Endothelial cell of umbilical vein (primary cell): ENCODE results near the gene AKT3. TPM values are rescaled to one million over a fixed set of nuclear protein-coding genes. Genes with fewer than 3 reads are reported as not detected.

Experiments used
- BruUV-seq: library from RNA; stranded (reverse); fragments of 400-500 nt; replicated peaks from 2 replicates; lab custom pipeline; 2021; lab: Mats Ljungman, UMichigan
- CTCF ChIA-PET: fragments of 300-600, 350-600 bp; sonication (Branson Sonifier 250); formaldehyde crosslinking; loops from one replicate; lab custom pipeline; 2021; ENCODE audit warnings: antibody characterized with exemption, inconsistent platforms; lab: Charles Lee
- POLR2A ChIA-PET: fragments of 300-600, 350-600 bp; sonication (Branson Sonifier 250); formaldehyde crosslinking; loops from one replicate; lab custom pipeline; 2021; ENCODE audit warnings: antibody characterized with exemption, inconsistent platforms; lab: Charles Lee
- DNase-seq: peaks from one replicate; pipeline ENCODE4 v3.0.0-alpha.2; 2011; ENCODE audit warnings: low read depth, low spot score
- FAIRE-seq: peaks from 2 replicates; lab custom pipeline; 2011; peaks lifted over from hg19 to GRCh38; lab: Jason Lieb, UNC
- H2AFZ ChIP-seq: 2 replicates; pipeline ENCODE4 v1.6.0; 2012; ENCODE audit warnings: low read depth, low read length, control low read depth, inconsistent platforms
- H3K27ac ChIP-seq: 2 replicates; pipeline ENCODE4 v1.5.1; 2011; ENCODE audit warnings: low read depth, mild to moderate bottlenecking, control low read depth, low read length, moderate library complexity; ENCODE audit not compliant: insufficient read depth
- H3K27me3 ChIP-seq, 2 experiments: 2 replicates each; pipeline versions ENCODE4 v1.6.0 to v1.6.1; 2011; ENCODE audit warnings: low read length in 2 of 2, mixed read lengths in 1 of 2; ENCODE audit not compliant: control insufficient read depth in 2 of 2, insufficient read depth in 2 of 2
- H3K36me3 ChIP-seq, 2 experiments: 2 replicates in 1 of 2; 3 replicates in 1 of 2; pipeline ENCODE4 v1.5.1; 2011; ENCODE audit warnings: low read length in 2 of 2, mild to moderate bottlenecking in 1 of 2, moderate library complexity in 1 of 2; ENCODE audit not compliant: control insufficient read depth in 2 of 2, insufficient read depth in 2 of 2; ENCODE audit errors: extremely low read depth in 1 of 2
- H3K4me1 ChIP-seq: 3 replicates; pipeline ENCODE4 v1.5.1; 2011; ENCODE audit warnings: mild to moderate bottlenecking, low read length; ENCODE audit not compliant: control insufficient read depth, insufficient read depth; ENCODE audit errors: extremely low read depth
- H3K4me2 ChIP-seq: 2 replicates; pipeline ENCODE4 v1.6.1; 2011; ENCODE audit warnings: low read length, control low read depth, mixed read lengths; ENCODE audit not compliant: insufficient read depth
- H3K4me3 ChIP-seq, 3 experiments: fragments of 200-600 bp in 1 of 3; sonication (generic), shearing (Covaris generic) in 1 of 3; replicated peaks in 1 of 3; 2 replicates each; pipeline ENCODE4 v1.5.1; 2011 to 2016; ENCODE audit warnings: control low read depth in 3 of 3, low read length in 3 of 3, mild to moderate bottlenecking in 2 of 3, inconsistent platforms in 1 of 3, low read depth in 1 of 3, moderate library complexity in 1 of 3; ENCODE audit not compliant: insufficient read depth in 1 of 3
- H3K79me2 ChIP-seq: 2 replicates; pipeline ENCODE4 v1.6.0; 2012; ENCODE audit warnings: low read length, inconsistent platforms; ENCODE audit not compliant: control insufficient read depth, insufficient read depth
- H3K9ac ChIP-seq: replicated peaks from 2 replicates; pipeline ENCODE3; 2011; ENCODE audit warnings: low read length, control low read depth; ENCODE audit not compliant: insufficient read depth; ENCODE audit errors: extremely low read depth
- H3K9me1 ChIP-seq: replicated peaks from 3 replicates; pipeline ENCODE4 v1.6.0; 2011; ENCODE audit warnings: mild to moderate bottlenecking, low read length; ENCODE audit not compliant: control insufficient read depth, insufficient read depth; ENCODE audit errors: extremely low read depth
- H3K9me3 ChIP-seq: replicated peaks from 2 replicates; pipeline ENCODE4 v1.5.1; 2012; ENCODE audit warnings: low read length, inconsistent platforms; ENCODE audit not compliant: control insufficient read depth, insufficient read depth
- H4K20me1 ChIP-seq: replicated peaks from 2 replicates; pipeline ENCODE3; 2011; ENCODE audit warnings: mild to moderate bottlenecking, low read length; ENCODE audit not compliant: control insufficient read depth, insufficient read depth; ENCODE audit errors: extremely low read depth
- EZH2 ChIP-seq: IDR thresholded peaks from 2 replicates; pipeline ENCODE4 v1.6.1; 2012; ENCODE audit warnings: borderline replicate concordance, low read depth, mild to moderate bottlenecking, moderate library complexity, low read length, inconsistent platforms; ENCODE audit not compliant: severe bottlenecking
- FOS ChIP-seq: IDR thresholded peaks from 2 replicates; pipeline ENCODE4 v1.6.1; 2011; ENCODE audit warnings: mild to moderate bottlenecking, low read length, moderate library complexity, borderline replicate concordance; ENCODE audit not compliant: insufficient read depth
- GATA2 ChIP-seq: IDR thresholded peaks from 2 replicates; pipeline ENCODE4 v1.7.0; 2011; ENCODE audit warnings: low read depth, mild to moderate bottlenecking, moderate library complexity, mixed read lengths, low read length; ENCODE audit not compliant: insufficient read length, insufficient read depth
- JUN ChIP-seq: IDR thresholded peaks from 2 replicates; pipeline ENCODE4 v1.6.1; 2011; ENCODE audit warnings: borderline replicate concordance, low read depth; ENCODE audit not compliant: insufficient read length, insufficient read depth
- MYC ChIP-seq: IDR thresholded peaks from one replicate; pipeline ENCODE4 v1.6.1; 2011; ENCODE audit warnings: mild to moderate bottlenecking, low read depth, low read length
- POLR2A ChIP-seq: IDR thresholded peaks from 2 replicates; pipeline ENCODE4 v1.6.1; 2012; ENCODE audit warnings: low read depth, mild to moderate bottlenecking, control low read depth, low read length
- POLR2AphosphoS5 ChIP-seq: IDR thresholded peaks from 2 replicates; pipeline ENCODE4 v1.6.1; 2012; ENCODE audit warnings: low read depth, mild to moderate bottlenecking, control low read depth, low read length, moderate library complexity; ENCODE audit not compliant: insufficient read depth
- dilution Hi-C: fragments of 300-500 bp; cut with MboI; formaldehyde crosslinking; loops from one replicate; pipeline ENCODE4 v1.15.0; 2019; ENCODE audit warnings: low sequenced_read_pairs; ENCODE audit not compliant: extremely low pct_ligation_motif_present
- intact Hi-C: fragments of 100-400 bp; cut with micrococcal nuclease; formaldehyde crosslinking; loops from one replicate; pipeline ENCODE4 v1.10.0; 2022
- polyA plus RNA-seq, 4 experiments: library from polyadenylated mRNA; depleted of rRNA in 3 of 4; stranded (reverse) in 3 of 4; unstranded in 1 of 4; fragments of >200 nt; gene quantifications; 2 replicates each; pipeline versions ENCODE4 v1.2.1 to v1.2.3, GENCODE V29; 2011 to 2012; ENCODE audit warnings: missing spikeins in 1 of 4
- total RNA-seq: library from RNA; stranded (reverse); gene quantifications from 2 replicates; pipeline ENCODE4 v1.2.3, GENCODE V29; 2021
- TF ChIP-seq, protein P1 (sequence below): IDR thresholded peaks from 2 replicates; pipeline ENCODE4 v1.6.1; 2011; ENCODE audit not compliant: insufficient read depth, insufficient read length
- TF ChIP-seq, protein P2 (sequence below), 2 donors: IDR thresholded peaks; 1 replicate in 1 of 2; 2 replicates in 1 of 2; pipeline ENCODE4 v1.5.1; 2011; ENCODE audit warnings: low read length in 2 of 2, mild to moderate bottlenecking in 2 of 2, moderate library complexity in 2 of 2, control low read depth in 1 of 2, inconsistent platforms in 1 of 2, low read depth in 1 of 2; ENCODE audit not compliant: insufficient read depth in 1 of 2; ENCODE audit errors: extremely low read depth in 1 of 2

AKT3 gene
- total and polyA plus RNA-seq, 2 donors (not counting 3 experiments of a cell fraction or from before 2014, with no cell fraction given), result 20.6 to 97.1 TPM

DNA sequence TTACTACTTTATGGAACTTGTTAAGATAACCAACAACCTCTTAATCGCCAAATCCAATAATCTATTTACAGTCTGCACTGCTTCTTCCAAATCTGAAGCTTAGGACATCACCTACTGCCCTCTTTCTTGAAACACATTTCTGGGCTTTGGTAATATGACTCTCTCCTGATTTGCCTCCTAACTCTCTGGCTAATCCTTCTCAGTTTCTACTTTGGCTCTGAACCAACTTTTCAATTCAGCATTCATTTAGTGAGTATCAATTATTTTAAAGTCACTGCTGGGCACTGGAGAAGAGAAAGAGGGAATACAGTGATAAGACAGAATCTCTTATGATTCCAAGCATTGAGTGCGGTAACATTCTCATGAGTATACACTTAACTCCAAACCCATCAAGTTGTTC is 275.0 kb downstream of the AKT3 start:
- dilution Hi-C loops, result no loop called here
- POLR2A ChIA-PET, result no interaction called here
- no peak for DNase-seq
- no peaks in the 10 kb centered on the region for H3K9me1 ChIP-seq
- H3K9me3 ChIP-seq, result no peaks in the 10 kb centered on the region
- no peak for FAIRE-seq
- H3K4me3 ChIP-seq, result no peak overlapping the region
- H3K27ac ChIP-seq, result no peak overlapping the region
- H2AFZ ChIP-seq, result no peak overlapping the region
- intact Hi-C loops, result no loop called here
- no peaks in the 10 kb centered on the region for H3K36me3 ChIP-seq
- CTCF ChIA-PET, result no interaction called here
- no peaks in the 10 kb centered on the region for H4K20me1 ChIP-seq
- no peak overlapping the region for H3K4me2 ChIP-seq
- no TSS peak for BruUV-seq
- no peaks in the 10 kb centered on the region for H3K27me3 ChIP-seq
- no peaks in the 10 kb centered on the region for H3K79me2 ChIP-seq
- no peak for TF ChIP-seq JUN
- TF ChIP-seq MYC, result no peak
- TF ChIP-seq POLR2AphosphoS5, result no peak
- TF ChIP-seq POLR2A, result no peak
- no peak for TF ChIP-seq GATA2
- TF ChIP-seq, protein P1, sequence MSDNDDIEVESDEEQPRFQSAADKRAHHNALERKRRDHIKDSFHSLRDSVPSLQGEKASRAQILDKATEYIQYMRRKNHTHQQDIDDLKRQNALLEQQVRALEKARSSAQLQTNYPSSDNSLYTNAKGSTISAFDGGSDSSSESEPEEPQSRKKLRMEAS, result no peak
- no peak for TF ChIP-seq EZH2
- TF ChIP-seq FOS, result no peak
- TF ChIP-seq, protein P2, sequence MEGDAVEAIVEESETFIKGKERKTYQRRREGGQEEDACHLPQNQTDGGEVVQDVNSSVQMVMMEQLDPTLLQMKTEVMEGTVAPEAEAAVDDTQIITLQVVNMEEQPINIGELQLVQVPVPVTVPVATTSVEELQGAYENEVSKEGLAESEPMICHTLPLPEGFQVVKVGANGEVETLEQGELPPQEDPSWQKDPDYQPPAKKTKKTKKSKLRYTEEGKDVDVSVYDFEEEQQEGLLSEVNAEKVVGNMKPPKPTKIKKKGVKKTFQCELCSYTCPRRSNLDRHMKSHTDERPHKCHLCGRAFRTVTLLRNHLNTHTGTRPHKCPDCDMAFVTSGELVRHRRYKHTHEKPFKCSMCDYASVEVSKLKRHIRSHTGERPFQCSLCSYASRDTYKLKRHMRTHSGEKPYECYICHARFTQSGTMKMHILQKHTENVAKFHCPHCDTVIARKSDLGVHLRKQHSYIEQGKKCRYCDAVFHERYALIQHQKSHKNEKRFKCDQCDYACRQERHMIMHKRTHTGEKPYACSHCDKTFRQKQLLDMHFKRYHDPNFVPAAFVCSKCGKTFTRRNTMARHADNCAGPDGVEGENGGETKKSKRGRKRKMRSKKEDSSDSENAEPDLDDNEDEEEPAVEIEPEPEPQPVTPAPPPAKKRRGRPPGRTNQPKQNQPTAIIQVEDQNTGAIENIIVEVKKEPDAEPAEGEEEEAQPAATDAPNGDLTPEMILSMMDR (IDR thresholded peaks at IDR 0.05; ENCODE audit: extremely low read depth in 1 of 2, insufficient read depth in 1 of 2, low read depth in 1 of 2, low read length in 2 of 2), result no peak
- peaks cover 3% of the 10 kb centered on the region for H3K4me1 ChIP-seq
- no peak overlapping the region for H3K9ac ChIP-seq
